Measurements from ENCODE around the gene PCED1A.

Gene PCED1A

GRCh38 chr20:2840138-2840966, at the start of gene PCED1A, which contains the start of gene VPS16:
Gene PCED1A, minus strand, starts transcription at chr20:2840655. Its CDS starts 743 bp downstream, at chr20:2839912.
Gene VPS16, plus strand, starts transcription at chr20:2840745. Its CDS starts 30 bp downstream, at chr20:2840775.
- peak within 1 kb of the TSS; percentile 85; the same call in 1 of the 2 replicates for H3K27ac ChIP-seq (ENCODE audit: low read depth, low read length)
- peaks cover 15% of the 10 kb centered on the region for H3K27me3 ChIP-seq (ENCODE audit: control insufficient read depth, insufficient read depth, low read length)
- H3K36me3 ChIP-seq (ENCODE audit: control insufficient read depth, insufficient read depth, low read length) = peaks cover 17% of the 10 kb centered on the region; the same call in 1 of the 2 replicates
- no peaks in the 10 kb centered on the region for H3K9me3 ChIP-seq (ENCODE audit: control insufficient read depth, insufficient read depth, low read depth, low read length)
- 0 out of 2 replicates have a peak, but pooled peaks cover 3% of the 10 kb centered on the region for H3K4me1 ChIP-seq (ENCODE audit: control insufficient read depth, insufficient read depth, low read length)
- peak within 1 kb of the TSS; percentile 88 for H3K4me3 ChIP-seq (ENCODE audit: low read depth, low read length)
- H3K9ac ChIP-seq (ENCODE audit: low read length) = peak within 1 kb of the TSS; percentile 93

- no peaks in the 10 kb centered on the region for H3K4me1 ChIP-seq (ENCODE audit: control insufficient read depth, insufficient read depth, low read length)
- H3K9ac ChIP-seq (ENCODE audit: low read length) = no peak overlapping the region
- no peaks in the 10 kb centered on the region for H3K27me3 ChIP-seq (ENCODE audit: control insufficient read depth, insufficient read depth, low read length)
- H3K36me3 ChIP-seq (ENCODE audit: control insufficient read depth, insufficient read depth, low read length) = no peaks in the 10 kb centered on the region
- no peak overlapping the region for H3K27ac ChIP-seq (ENCODE audit: low read depth, low read length)
- H3K4me3 ChIP-seq (ENCODE audit: low read depth, low read length) = no peak overlapping the region
- H3K9me3 ChIP-seq (ENCODE audit: control insufficient read depth, insufficient read depth, low read depth, low read length) = peaks cover 3% of the 10 kb centered on the region; the same call in 1 of the 2 replicates
These were observed 49.3 kb upstream of the PCED1A start for GRCh38 chr20:2889797-2890196.

- H3K36me3 ChIP-seq (ENCODE audit: control insufficient read depth, insufficient read depth, low read length) = no peaks in the 10 kb centered on the region
- H3K9ac ChIP-seq (ENCODE audit: low read length) = no peak overlapping the region
- peaks cover 1% of the 10 kb centered on the region; the same call in 1 of the 2 replicates for H3K9me3 ChIP-seq (ENCODE audit: control insufficient read depth, insufficient read depth, low read depth, low read length)
- H3K4me1 ChIP-seq (ENCODE audit: control insufficient read depth, insufficient read depth, low read length) = no peaks in the 10 kb centered on the region
- no peak overlapping the region for H3K4me3 ChIP-seq (ENCODE audit: low read depth, low read length)
- no peaks in the 10 kb centered on the region for H3K27me3 ChIP-seq (ENCODE audit: control insufficient read depth, insufficient read depth, low read length)
- no peak overlapping the region for H3K27ac ChIP-seq (ENCODE audit: low read depth, low read length)
These were observed 48.8 kb upstream of the PCED1A start for GRCh38 chr20:2889209-2889608.

- Histone ChIP-seq H3K4me1 (ENCODE audit: control insufficient read depth, insufficient read depth, low read length) (no peaks in the 10 kb centered on the region), H3K27me3 (ENCODE audit: control insufficient read depth, insufficient read depth, low read length) (no peaks in the 10 kb centered on the region), H3K27ac (ENCODE audit: low read depth, low read length) (no peak overlapping the region), H3K36me3 (ENCODE audit: control insufficient read depth, insufficient read depth, low read length) (no peaks in the 10 kb centered on the region), H3K4me3 (ENCODE audit: low read depth, low read length) (no peak overlapping the region), H3K9me3 (ENCODE audit: control insufficient read depth, insufficient read depth, low read depth, low read length) (no peaks in the 10 kb centered on the region), H3K9ac (ENCODE audit: low read length) (no peak overlapping the region)
These were observed 47.9 kb upstream of the PCED1A start for GRCh38 chr20:2888224-2888955.

GRCh38 chr20:2887715-2888114, 47.3 kb upstream of the PCED1A start:
- Histone ChIP-seq H3K4me3 (ENCODE audit: low read depth, low read length) (no peak overlapping the region), H3K27ac (ENCODE audit: low read depth, low read length) (no peak overlapping the region), H3K36me3 (ENCODE audit: control insufficient read depth, insufficient read depth, low read length) (no peaks in the 10 kb centered on the region), H3K9me3 (ENCODE audit: control insufficient read depth, insufficient read depth, low read depth, low read length) (no peaks in the 10 kb centered on the region), H3K9ac (ENCODE audit: low read length) (no peak overlapping the region), H3K27me3 (ENCODE audit: control insufficient read depth, insufficient read depth, low read length) (no peaks in the 10 kb centered on the region), H3K4me1 (ENCODE audit: control insufficient read depth, insufficient read depth, low read length) (no peaks in the 10 kb centered on the region)

- Histone ChIP-seq H3K9ac (ENCODE audit: low read length) (no peak overlapping the region), H3K4me1 (ENCODE audit: control insufficient read depth, insufficient read depth, low read length) (no peaks in the 10 kb centered on the region), H3K27ac (ENCODE audit: low read depth, low read length) (no peak overlapping the region), H3K4me3 (ENCODE audit: low read depth, low read length) (no peak overlapping the region), H3K27me3 (ENCODE audit: control insufficient read depth, insufficient read depth, low read length) (no peaks in the 10 kb centered on the region), H3K9me3 (ENCODE audit: control insufficient read depth, insufficient read depth, low read depth, low read length) (no peaks in the 10 kb centered on the region), H3K36me3 (ENCODE audit: control insufficient read depth, insufficient read depth, low read length) (no peaks in the 10 kb centered on the region)
These were observed 43.5 kb upstream of the PCED1A start for GRCh38 chr20:2883726-2884637.

- no peak overlapping the region for H3K27ac ChIP-seq (ENCODE audit: low read depth, low read length)
- no peaks in the 10 kb centered on the region for H3K4me1 ChIP-seq (ENCODE audit: control insufficient read depth, insufficient read depth, low read length)
- no peaks in the 10 kb centered on the region for H3K27me3 ChIP-seq (ENCODE audit: control insufficient read depth, insufficient read depth, low read length)
- H3K4me3 ChIP-seq (ENCODE audit: low read depth, low read length) = no peak overlapping the region
- H3K9ac ChIP-seq (ENCODE audit: low read length) = no peak overlapping the region
- H3K36me3 ChIP-seq (ENCODE audit: control insufficient read depth, insufficient read depth, low read length) = no peaks in the 10 kb centered on the region
- no peaks in the 10 kb centered on the region for H3K9me3 ChIP-seq (ENCODE audit: control insufficient read depth, insufficient read depth, low read depth, low read length)
These were observed 40.2 kb upstream of the PCED1A start for GRCh38 chr20:2880650-2881049.

GRCh38 chr20:2879146-2879545, 38.7 kb upstream of the PCED1A start:
- no peak overlapping the region for H3K27ac ChIP-seq (ENCODE audit: low read depth, low read length)
- no peaks in the 10 kb centered on the region for H3K9me3 ChIP-seq (ENCODE audit: control insufficient read depth, insufficient read depth, low read depth, low read length)
- H3K4me1 ChIP-seq (ENCODE audit: control insufficient read depth, insufficient read depth, low read length) = peaks cover 6% of the 10 kb centered on the region
- H3K27me3 ChIP-seq (ENCODE audit: control insufficient read depth, insufficient read depth, low read length) = no peaks in the 10 kb centered on the region
- no peaks in the 10 kb centered on the region for H3K36me3 ChIP-seq (ENCODE audit: control insufficient read depth, insufficient read depth, low read length)
- no peak overlapping the region for H3K9ac ChIP-seq (ENCODE audit: low read length)
- no peak overlapping the region for H3K4me3 ChIP-seq (ENCODE audit: low read depth, low read length)

- H3K4me1 ChIP-seq (ENCODE audit: control insufficient read depth, insufficient read depth, low read length) = peaks cover 6% of the 10 kb centered on the region
- H3K27me3 ChIP-seq (ENCODE audit: control insufficient read depth, insufficient read depth, low read length) = no peaks in the 10 kb centered on the region
- no peaks in the 10 kb centered on the region for H3K9me3 ChIP-seq (ENCODE audit: control insufficient read depth, insufficient read depth, low read depth, low read length)
- H3K9ac ChIP-seq (ENCODE audit: low read length) = no peak overlapping the region
- no peaks in the 10 kb centered on the region for H3K36me3 ChIP-seq (ENCODE audit: control insufficient read depth, insufficient read depth, low read length)
- no peak overlapping the region for H3K27ac ChIP-seq (ENCODE audit: low read depth, low read length)
- no peak overlapping the region for H3K4me3 ChIP-seq (ENCODE audit: low read depth, low read length)
These were observed 38.1 kb upstream of the PCED1A start for GRCh38 chr20:2878515-2878914.

GRCh38 chr20:2875690-2876203, 35.3 kb upstream of the PCED1A start:
- Histone ChIP-seq H3K9ac (ENCODE audit: low read length) (no peak overlapping the region), H3K4me1 (ENCODE audit: control insufficient read depth, insufficient read depth, low read length) (peaks cover 10% of the 10 kb centered on the region), H3K9me3 (ENCODE audit: control insufficient read depth, insufficient read depth, low read depth, low read length) (no peaks in the 10 kb centered on the region), H3K27ac (ENCODE audit: low read depth, low read length) (no peak overlapping the region), H3K4me3 (ENCODE audit: low read depth, low read length) (no peak overlapping the region), H3K36me3 (ENCODE audit: control insufficient read depth, insufficient read depth, low read length) (no peaks in the 10 kb centered on the region), H3K27me3 (ENCODE audit: control insufficient read depth, insufficient read depth, low read length) (peaks cover 21% of the 10 kb centered on the region)
